Thyroid gland (tissue), 4 donors: ENCODE measurements around the gene IL1F10. TPM values are rescaled to one million over a fixed set of nuclear protein-coding genes. Genes with fewer than 3 reads are reported as not detected.

Source experiments
- DNase-seq, 2 donors: peaks; one replicate each; pipeline ENCODE4 v3.0.0-alpha.2; 2019
- H3K27ac ChIP-seq, 3 donors: fragments of 200-600 bp; sonication (generic); 1 replicate in 2 of 3; 2 replicates in 1 of 3; pipeline ENCODE4 v1.5.1; 2016 to 2019; ENCODE audit warnings: mild to moderate bottlenecking in 1 of 3, moderate library complexity in 1 of 3
- H3K27me3 ChIP-seq: fragments of 200-600 bp; sonication (generic); one replicate; pipeline ENCODE4 v1.5.1; 2019
- H3K36me3 ChIP-seq, 2 donors: fragments of 200-600 bp; sonication (generic); one replicate each; pipeline ENCODE4 v1.5.1; 2016 to 2019
- H3K4me1 ChIP-seq, 2 donors: fragments of 200-600 bp; sonication (generic); one replicate each; pipeline ENCODE4 v1.5.1; 2017 to 2019
- H3K4me3 ChIP-seq, 3 donors: fragments of 200-600 bp; sonication (generic); replicated peaks in 1 of 3; 1 replicate in 2 of 3; 2 replicates in 1 of 3; pipeline ENCODE4 v1.5.1; 2016; ENCODE audit warnings: mild to moderate bottlenecking in 1 of 3
- H3K9me3 ChIP-seq: fragments of 200-600 bp; sonication (generic); one replicate; pipeline ENCODE4 v1.5.1; 2017
- POLR2A ChIP-seq, 2 donors: fragments of 450-650 bp; IDR thresholded peaks; one replicate each; pipeline ENCODE4 v1.6.1; 2017; ENCODE audit warnings: antibody characterized with exemption in 2 of 2, mild to moderate bottlenecking in 2 of 2, moderate library complexity in 1 of 2
- WGBS, 2 donors: methylation state at CpG; one replicate each; pipeline ENCODE4 v1.1.5; 2017; 5-methylcytosine and 5-hydroxymethylcytosine counted together
- intact Hi-C: fragments of 100-400 bp; cut with DNase I; formaldehyde crosslinking; loops from one replicate; pipeline ENCODE4 v1.15.1; 2023
- total RNA-seq, 4 donors: library from RNA; depleted of rRNA; stranded (reverse); fragments of >200 nt; gene quantifications; one replicate each; pipeline ENCODE4 v1.2.3, GENCODE V29; 2016
- TF ChIP-seq, protein P1 (sequence below), 6 experiments: fragments of 200-600 bp in 3 of 6; fragments of 450-650 bp in 3 of 6; sonication (generic) in 3 of 6; IDR thresholded peaks; one replicate each; pipeline ENCODE4 v1.5.1; 2016 to 2019; ENCODE audit warnings: antibody characterized with exemption in 6 of 6, mild to moderate bottlenecking in 2 of 6, inconsistent platforms in 1 of 6, moderate library complexity in 1 of 6

IL1F10 gene
- total RNA-seq, 4 donors from 2014 or later = not detected

DNA sequence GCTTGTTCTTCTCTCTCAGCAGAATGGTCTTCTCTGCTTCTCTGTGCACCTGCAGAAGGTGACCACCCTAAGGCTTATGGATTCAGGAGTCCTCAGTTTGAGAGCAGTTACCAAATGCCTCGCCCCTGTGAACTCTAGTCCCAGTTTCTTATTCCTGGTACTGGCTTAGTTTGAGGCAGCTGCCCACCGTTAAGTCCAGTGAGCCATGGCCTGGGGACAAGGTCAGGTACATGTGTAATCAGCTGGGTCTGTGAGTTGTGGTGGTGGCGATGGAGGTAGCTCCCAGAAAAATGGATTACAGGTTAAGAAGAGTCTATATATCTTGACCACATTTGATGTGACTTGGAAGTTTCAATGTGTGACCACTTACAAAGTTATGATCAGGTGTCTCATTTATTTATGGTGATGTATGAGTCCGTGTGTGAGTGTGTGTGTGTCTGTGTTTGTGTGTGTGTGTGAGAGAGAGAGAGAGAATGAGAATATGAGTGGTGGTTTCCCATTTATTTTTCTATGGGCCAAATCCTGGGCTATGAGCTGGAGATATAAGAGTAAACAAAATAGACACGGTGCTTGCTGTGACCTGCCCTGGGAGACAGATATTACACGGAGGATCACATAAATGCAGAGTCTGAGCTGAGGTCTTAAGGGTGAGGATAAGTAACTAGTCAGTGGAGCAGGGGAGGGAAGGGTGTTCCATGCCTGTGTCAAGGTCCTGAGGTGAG lies 46.6 kb downstream of the IL1F10 start:
- H3K36me3 ChIP-seq = no peaks in the 10 kb centered on the region
- no peak for DNase-seq
- no peak overlapping the region for H3K4me3 ChIP-seq
- H3K27ac ChIP-seq = no peak overlapping the region
- intact Hi-C loops = no loop called here
- no peak for TF ChIP-seq POLR2A (IDR thresholded peaks at IDR 0.05)
- TF ChIP-seq, protein P1, sequence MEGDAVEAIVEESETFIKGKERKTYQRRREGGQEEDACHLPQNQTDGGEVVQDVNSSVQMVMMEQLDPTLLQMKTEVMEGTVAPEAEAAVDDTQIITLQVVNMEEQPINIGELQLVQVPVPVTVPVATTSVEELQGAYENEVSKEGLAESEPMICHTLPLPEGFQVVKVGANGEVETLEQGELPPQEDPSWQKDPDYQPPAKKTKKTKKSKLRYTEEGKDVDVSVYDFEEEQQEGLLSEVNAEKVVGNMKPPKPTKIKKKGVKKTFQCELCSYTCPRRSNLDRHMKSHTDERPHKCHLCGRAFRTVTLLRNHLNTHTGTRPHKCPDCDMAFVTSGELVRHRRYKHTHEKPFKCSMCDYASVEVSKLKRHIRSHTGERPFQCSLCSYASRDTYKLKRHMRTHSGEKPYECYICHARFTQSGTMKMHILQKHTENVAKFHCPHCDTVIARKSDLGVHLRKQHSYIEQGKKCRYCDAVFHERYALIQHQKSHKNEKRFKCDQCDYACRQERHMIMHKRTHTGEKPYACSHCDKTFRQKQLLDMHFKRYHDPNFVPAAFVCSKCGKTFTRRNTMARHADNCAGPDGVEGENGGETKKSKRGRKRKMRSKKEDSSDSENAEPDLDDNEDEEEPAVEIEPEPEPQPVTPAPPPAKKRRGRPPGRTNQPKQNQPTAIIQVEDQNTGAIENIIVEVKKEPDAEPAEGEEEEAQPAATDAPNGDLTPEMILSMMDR (IDR thresholded peaks at IDR 0.05) = no peak
- H3K4me1 ChIP-seq = peaks cover 24 to 36% of the 10 kb centered on the region in 2 donors
- WGBS, 2 donors = 86 to 87% methylated on average over 6 of the region's 6 CpGs
- H3K27me3 ChIP-seq = no peaks in the 10 kb centered on the region
- no peaks in the 10 kb centered on the region for H3K9me3 ChIP-seq

DNA sequence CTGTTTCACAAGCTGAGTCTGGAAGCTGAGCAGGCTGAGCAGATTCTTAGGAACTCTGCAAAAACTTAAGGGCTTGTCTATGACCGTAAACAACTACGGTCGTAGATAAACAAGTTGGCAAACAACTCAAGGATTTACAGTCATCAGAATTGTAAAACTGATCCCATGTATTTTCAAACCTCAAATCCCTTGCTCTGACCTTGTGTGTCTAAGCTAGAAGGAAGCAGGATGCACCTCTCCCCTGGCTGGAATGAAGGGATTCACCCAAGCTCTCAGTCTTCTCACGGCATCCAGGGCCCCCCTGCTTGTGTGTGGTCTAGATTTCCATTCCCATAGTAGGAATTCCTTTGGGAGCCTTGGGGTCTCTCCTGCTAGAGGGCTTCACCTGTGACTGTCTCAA lies 47.2 kb downstream of the IL1F10 start:
- no peaks in the 10 kb centered on the region for H3K27me3 ChIP-seq
- H3K4me1 ChIP-seq = peaks cover 24 to 36% of the 10 kb centered on the region in 2 donors
- no peaks in the 10 kb centered on the region for H3K9me3 ChIP-seq
- no peak for TF ChIP-seq POLR2A (IDR thresholded peaks at IDR 0.05)
- TF ChIP-seq, protein P1 (IDR thresholded peaks at IDR 0.05) = no peak
- intact Hi-C loops = no loop called here
- no peaks in the 10 kb centered on the region for H3K36me3 ChIP-seq
- 90 to 93% methylated on average over 4 of the region's 4 CpGs for WGBS, 2 donors
- no peak overlapping the region for H3K27ac ChIP-seq
- DNase-seq = no peak
- no peak overlapping the region for H3K4me3 ChIP-seq

DNA sequence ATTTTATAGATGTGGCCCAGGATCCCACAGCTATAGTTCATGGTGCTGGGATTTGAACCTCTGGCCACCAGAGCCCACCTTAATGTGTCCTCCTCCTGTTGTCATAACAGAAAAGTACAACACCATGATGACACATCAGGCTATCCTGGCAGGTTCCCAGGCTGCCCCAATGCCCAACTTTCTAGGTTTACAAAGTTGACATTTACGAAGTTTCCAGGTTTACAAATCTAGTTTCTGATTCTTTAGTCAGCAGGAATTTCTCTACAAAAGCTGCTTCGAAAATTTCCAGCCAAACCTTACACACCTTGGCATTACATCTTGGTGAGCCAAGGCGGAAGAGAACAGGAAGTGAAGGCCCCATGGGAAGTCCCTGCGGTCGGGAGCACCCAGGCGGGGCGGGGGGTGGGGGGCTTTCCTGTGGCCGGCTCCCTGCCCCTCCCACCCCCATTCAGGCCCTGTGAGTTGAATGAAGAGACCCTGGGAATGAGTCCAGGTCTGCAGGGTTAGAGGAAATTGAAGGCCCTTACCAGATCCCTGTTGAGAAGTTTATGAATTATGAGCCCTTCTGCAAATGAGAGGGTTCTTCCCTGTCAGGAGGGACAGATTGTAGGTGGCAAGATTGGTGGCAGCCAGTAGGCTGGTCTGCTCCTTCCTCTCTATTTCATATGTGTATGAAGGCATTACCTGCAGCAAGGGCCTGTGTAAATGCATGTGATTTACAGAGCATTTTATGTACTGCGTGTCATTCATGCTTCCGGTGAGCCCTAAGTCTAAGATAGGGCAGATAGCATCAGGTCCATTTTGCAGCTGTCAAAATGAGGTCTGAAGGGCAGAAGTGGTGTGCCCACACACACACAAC lies 48.6 kb downstream of the IL1F10 start:
- peak overlapping the region; percentile 54 to 91 (median 87) for H3K27ac ChIP-seq
- no peaks in the 10 kb centered on the region for H3K27me3 ChIP-seq
- WGBS, 2 donors = 56 to 78% methylated on average over 10 of the region's 10 CpGs
- H3K4me1 ChIP-seq = peaks cover 24 to 33% of the 10 kb centered on the region in 2 donors
- no peak for TF ChIP-seq POLR2A (IDR thresholded peaks at IDR 0.05)
- TF ChIP-seq, protein P1 (IDR thresholded peaks at IDR 0.05) = no peak
- intact Hi-C loops = no loop called here
- DNase-seq = peak in 1 of 2 donors; percentile 48
- no peaks in the 10 kb centered on the region for H3K36me3 ChIP-seq
- no peaks in the 10 kb centered on the region for H3K9me3 ChIP-seq
- H3K4me3 ChIP-seq = no peak overlapping the region

DNA sequence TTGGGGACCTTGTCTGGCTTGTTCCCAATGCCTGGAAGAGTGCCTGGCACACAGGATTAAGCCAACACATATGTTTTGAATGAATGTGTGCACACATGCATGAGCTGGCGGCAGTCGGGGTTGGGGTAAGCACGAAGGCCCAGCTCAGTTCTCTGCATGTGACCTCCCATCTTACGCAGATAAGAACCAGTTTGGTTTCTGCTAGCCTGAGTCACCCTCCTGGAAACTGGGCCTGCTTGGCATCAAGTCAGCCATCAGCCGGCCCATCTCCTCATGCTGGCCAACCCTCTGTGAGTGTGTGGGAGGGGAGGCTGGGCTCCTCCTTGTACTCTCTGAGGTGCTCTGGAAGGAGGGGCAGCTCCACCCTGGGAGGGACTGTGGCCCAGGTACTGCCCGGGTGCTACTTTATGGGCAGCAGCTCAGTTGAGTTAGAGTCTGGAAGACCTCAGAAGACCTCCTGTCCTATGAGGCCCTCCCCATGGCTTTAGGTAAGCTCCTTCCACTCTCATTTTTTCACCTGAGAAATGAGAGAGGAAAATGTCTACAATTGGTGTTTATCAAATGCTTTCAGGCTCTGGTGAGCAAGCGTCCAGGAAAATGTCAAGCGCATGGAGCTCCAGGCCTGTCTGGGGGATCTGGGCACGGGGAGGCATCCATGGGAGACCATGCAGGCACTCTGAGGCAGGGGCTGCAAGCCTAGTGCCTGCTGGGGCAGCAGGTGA lies 49.9 kb downstream of the IL1F10 start:
- Histone ChIP-seq H3K36me3 (no peaks in the 10 kb centered on the region), H3K9me3 (no peaks in the 10 kb centered on the region), H3K4me3 (no peak overlapping the region), H3K27ac (peak overlapping the region; percentile 66 to 91 (median 87)), H3K4me1 (peaks cover 15 to 21% of the 10 kb centered on the region in 2 donors), H3K27me3 (no peaks in the 10 kb centered on the region)
- TF ChIP-seq, protein P1 (IDR thresholded peaks at IDR 0.05) = no peak
- TF ChIP-seq POLR2A (IDR thresholded peaks at IDR 0.05) = peak in 1 of 2 donors; percentile 25
- intact Hi-C loops = no loop called here
- DNase-seq = peak; percentile 94 to 96
- WGBS, 2 donors = 40 to 58% methylated on average over 9 of the region's 9 CpGs
